Neural progenitor cell (in vitro differentiated cells): ENCODE measurements around the gene KCNT1.

Experiments
- EZH2 ChIP-seq: fragments of 200-600 bp; sonication (generic); IDR thresholded peaks from 2 replicates; pipeline ENCODE4 v1.6.1; 2017; ENCODE audit warnings: antibody characterized with exemption, mild to moderate bottlenecking, moderate library complexity
- EZH2phosphoT487 ChIP-seq: fragments of 200-600 bp; sonication (generic); IDR thresholded peaks from 2 replicates; pipeline ENCODE4 v1.6.1; 2017; ENCODE audit warnings: antibody characterized with exemption
- TF ChIP-seq, protein P1 (sequence below): fragments of 200-600 bp; sonication (generic); IDR thresholded peaks from 2 replicates; pipeline ENCODE4 v1.5.1; 2017; ENCODE audit warnings: antibody characterized with exemption, mild to moderate bottlenecking

DNA sequence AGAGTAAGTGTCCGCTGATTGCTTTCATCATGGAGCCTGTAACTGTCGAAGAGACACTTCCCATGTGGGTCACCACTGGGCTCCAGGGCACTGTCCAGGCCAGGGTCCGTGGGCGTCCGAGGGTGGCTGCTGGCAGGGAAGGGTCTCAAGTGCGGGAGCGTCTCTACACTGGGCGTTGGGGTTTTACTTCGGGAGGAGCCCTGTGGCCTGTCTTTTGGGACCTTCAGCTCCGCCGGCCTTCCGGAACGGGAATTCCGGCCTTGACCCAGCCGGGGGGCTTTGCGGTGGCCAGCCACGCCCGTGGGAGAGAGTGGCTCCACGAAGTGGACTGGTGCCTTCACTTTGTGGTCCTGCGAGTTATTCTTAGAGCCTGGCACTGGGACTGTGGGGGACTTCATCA, 119.1 kb downstream of the KCNT1 start:
- TF ChIP-seq, protein P1, sequence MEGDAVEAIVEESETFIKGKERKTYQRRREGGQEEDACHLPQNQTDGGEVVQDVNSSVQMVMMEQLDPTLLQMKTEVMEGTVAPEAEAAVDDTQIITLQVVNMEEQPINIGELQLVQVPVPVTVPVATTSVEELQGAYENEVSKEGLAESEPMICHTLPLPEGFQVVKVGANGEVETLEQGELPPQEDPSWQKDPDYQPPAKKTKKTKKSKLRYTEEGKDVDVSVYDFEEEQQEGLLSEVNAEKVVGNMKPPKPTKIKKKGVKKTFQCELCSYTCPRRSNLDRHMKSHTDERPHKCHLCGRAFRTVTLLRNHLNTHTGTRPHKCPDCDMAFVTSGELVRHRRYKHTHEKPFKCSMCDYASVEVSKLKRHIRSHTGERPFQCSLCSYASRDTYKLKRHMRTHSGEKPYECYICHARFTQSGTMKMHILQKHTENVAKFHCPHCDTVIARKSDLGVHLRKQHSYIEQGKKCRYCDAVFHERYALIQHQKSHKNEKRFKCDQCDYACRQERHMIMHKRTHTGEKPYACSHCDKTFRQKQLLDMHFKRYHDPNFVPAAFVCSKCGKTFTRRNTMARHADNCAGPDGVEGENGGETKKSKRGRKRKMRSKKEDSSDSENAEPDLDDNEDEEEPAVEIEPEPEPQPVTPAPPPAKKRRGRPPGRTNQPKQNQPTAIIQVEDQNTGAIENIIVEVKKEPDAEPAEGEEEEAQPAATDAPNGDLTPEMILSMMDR = no peak
- TF ChIP-seq EZH2 (no peak), EZH2phosphoT487 (no peak)
